IMR-90 (cell line): ENCODE measurements around the gene NR1D2.

Experiments used
- BHLHE40 ChIP-seq: fragments of 150-350 bp; IDR thresholded peaks from 2 replicates; pipeline ENCODE4 v1.6.1; 2016; ENCODE audit warnings: mild to moderate bottlenecking, low read depth, low read length
- CEBPB ChIP-seq: IDR thresholded peaks from 2 replicates; pipeline ENCODE4 v1.6.1; 2012; ENCODE audit warnings: low read depth, low read length, improper control_type of control experiment
- FOS ChIP-seq: fragments of 150-350 bp; IDR thresholded peaks from 2 replicates; pipeline ENCODE4 v1.6.1; 2016; ENCODE audit warnings: low read depth, low read length
- MAZ ChIP-seq: IDR thresholded peaks from 2 replicates; pipeline ENCODE4 v1.6.1; 2012; ENCODE audit warnings: low read depth, mild to moderate bottlenecking, low read length, improper control_type of control experiment, moderate library complexity, borderline replicate concordance
- MXI1 ChIP-seq: IDR thresholded peaks from 2 replicates; pipeline ENCODE4 v1.6.1; 2012; ENCODE audit warnings: low read depth, mild to moderate bottlenecking, low read length, moderate library complexity, borderline replicate concordance
- NFE2L2 ChIP-seq: fragments of 150-350 bp; IDR thresholded peaks from 2 replicates; pipeline ENCODE4 v1.6.1; 2016; ENCODE audit warnings: low read depth, mild to moderate bottlenecking, low read length
- POLR2A ChIP-seq: IDR thresholded peaks from 2 replicates; pipeline ENCODE4 v1.6.1; 2012; ENCODE audit warnings: mild to moderate bottlenecking, low read depth, low read length
- RCOR1 ChIP-seq: IDR thresholded peaks from 2 replicates; pipeline ENCODE4 v1.6.1; 2012; ENCODE audit warnings: mild to moderate bottlenecking, low read length, improper control_type of control experiment; ENCODE audit not compliant: insufficient replicate concordance
- SMC3 ChIP-seq: fragments of 150-350 bp; IDR thresholded peaks from 2 replicates; pipeline ENCODE4 v1.6.1; 2016; ENCODE audit warnings: low read depth, mild to moderate bottlenecking, antibody characterized with exemption, low read length, moderate library complexity
- TF ChIP-seq, protein P1 (sequence below): fragments of 150-350 bp; IDR thresholded peaks from 2 replicates; pipeline ENCODE4 v1.6.1; 2017; ENCODE audit warnings: mild to moderate bottlenecking, antibody characterized with exemption, low read length, low read depth
- TF ChIP-seq, protein P2 (sequence below): conservative IDR thresholded peaks from 2 replicates; pipeline ENCODE4 v1.5.1; 2012; ENCODE audit warnings: mild to moderate bottlenecking, low read depth, low read length, improper control_type of control experiment
- TF ChIP-seq, protein P3 (sequence below): fragments of 150-350 bp; IDR thresholded peaks from 2 replicates; pipeline ENCODE4 v1.6.1; 2016; ENCODE audit warnings: low read depth, mild to moderate bottlenecking, low read length, moderate library complexity, borderline replicate concordance

DNA sequence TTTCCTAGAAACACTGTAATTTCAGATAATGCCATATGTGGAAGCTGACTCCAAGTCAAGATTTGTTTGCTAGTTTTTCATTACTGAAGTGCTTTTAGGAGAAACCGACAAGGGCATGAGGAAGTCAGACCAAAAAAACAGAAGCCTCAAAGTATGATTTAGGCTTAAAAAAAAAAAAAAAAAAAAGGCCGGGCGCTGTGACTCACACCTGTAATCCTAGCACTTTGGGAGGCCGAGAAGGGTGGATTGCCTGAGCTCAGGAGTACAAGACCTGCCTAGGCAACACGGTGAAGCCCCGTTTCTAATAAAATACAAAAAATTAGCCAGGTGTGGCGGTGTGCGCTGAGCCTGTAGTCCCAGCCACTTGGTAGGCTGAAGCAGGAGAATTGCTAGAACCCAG lies 16.6 kb upstream of the NR1D2 start:
- TF ChIP-seq POLR2A = no peak
- no peak for TF ChIP-seq CEBPB
- TF ChIP-seq, protein P1, sequence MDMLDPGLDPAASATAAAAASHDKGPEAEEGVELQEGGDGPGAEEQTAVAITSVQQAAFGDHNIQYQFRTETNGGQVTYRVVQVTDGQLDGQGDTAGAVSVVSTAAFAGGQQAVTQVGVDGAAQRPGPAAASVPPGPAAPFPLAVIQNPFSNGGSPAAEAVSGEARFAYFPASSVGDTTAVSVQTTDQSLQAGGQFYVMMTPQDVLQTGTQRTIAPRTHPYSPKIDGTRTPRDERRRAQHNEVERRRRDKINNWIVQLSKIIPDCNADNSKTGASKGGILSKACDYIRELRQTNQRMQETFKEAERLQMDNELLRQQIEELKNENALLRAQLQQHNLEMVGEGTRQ = no peak
- TF ChIP-seq, protein P2, sequence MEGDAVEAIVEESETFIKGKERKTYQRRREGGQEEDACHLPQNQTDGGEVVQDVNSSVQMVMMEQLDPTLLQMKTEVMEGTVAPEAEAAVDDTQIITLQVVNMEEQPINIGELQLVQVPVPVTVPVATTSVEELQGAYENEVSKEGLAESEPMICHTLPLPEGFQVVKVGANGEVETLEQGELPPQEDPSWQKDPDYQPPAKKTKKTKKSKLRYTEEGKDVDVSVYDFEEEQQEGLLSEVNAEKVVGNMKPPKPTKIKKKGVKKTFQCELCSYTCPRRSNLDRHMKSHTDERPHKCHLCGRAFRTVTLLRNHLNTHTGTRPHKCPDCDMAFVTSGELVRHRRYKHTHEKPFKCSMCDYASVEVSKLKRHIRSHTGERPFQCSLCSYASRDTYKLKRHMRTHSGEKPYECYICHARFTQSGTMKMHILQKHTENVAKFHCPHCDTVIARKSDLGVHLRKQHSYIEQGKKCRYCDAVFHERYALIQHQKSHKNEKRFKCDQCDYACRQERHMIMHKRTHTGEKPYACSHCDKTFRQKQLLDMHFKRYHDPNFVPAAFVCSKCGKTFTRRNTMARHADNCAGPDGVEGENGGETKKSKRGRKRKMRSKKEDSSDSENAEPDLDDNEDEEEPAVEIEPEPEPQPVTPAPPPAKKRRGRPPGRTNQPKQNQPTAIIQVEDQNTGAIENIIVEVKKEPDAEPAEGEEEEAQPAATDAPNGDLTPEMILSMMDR = no peak
- TF ChIP-seq NFE2L2 = no peak
- no peak for TF ChIP-seq MAZ
- no peak for TF ChIP-seq BHLHE40
- TF ChIP-seq, protein P3, sequence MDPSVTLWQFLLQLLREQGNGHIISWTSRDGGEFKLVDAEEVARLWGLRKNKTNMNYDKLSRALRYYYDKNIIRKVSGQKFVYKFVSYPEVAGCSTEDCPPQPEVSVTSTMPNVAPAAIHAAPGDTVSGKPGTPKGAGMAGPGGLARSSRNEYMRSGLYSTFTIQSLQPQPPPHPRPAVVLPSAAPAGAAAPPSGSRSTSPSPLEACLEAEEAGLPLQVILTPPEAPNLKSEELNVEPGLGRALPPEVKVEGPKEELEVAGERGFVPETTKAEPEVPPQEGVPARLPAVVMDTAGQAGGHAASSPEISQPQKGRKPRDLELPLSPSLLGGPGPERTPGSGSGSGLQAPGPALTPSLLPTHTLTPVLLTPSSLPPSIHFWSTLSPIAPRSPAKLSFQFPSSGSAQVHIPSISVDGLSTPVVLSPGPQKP = no peak
- TF ChIP-seq MXI1 = no peak
- no peak for TF ChIP-seq SMC3
- no peak for TF ChIP-seq RCOR1
- no peak for TF ChIP-seq FOS
